Suprapubic skin (tissue), 4 donors: ENCODE results near the gene DNAJC5.

Source experiments
- CTCF ChIP-seq, 2 donors: fragments of 200-600 bp in 1 of 2; fragments of 450-650 bp in 1 of 2; sonication (generic) in 1 of 2; IDR thresholded peaks; one replicate each; pipeline ENCODE4 v1.5.1; 2016 to 2019; ENCODE audit warnings: antibody characterized with exemption in 2 of 2, mild to moderate bottlenecking in 1 of 2, moderate library complexity in 1 of 2
- EP300 ChIP-seq: sonication (generic); formaldehyde crosslinking; IDR thresholded peaks from one replicate; pipeline ENCODE4 v1.6.1; 2017; ENCODE audit warnings: antibody characterized with exemption
- POLR2AphosphoS5 ChIP-seq, 3 donors: sonication (generic); formaldehyde crosslinking; IDR thresholded peaks; one replicate each; pipeline ENCODE4 v1.6.1; 2017; ENCODE audit warnings: antibody characterized with exemption in 3 of 3

GRCh38 chr20:63861365-63861934 is 33.5 kb upstream of the DNAJC5 start, which contains the start of gene ABHD16B:
- no peak for TF ChIP-seq CTCF (IDR thresholded peaks at IDR 0.05)
- TF ChIP-seq POLR2AphosphoS5 (IDR thresholded peaks at IDR 0.05): no peak
- TF ChIP-seq EP300: no peak
